GM21367 (cell line): ENCODE data around the gene AMFR.

ENCODE experiments used
- ATAC-seq: cut with Tn5 transposase; IDR thresholded peaks from one replicate; pipeline ENCODE4 v1.9.1; 2021; ENCODE audit not compliant: unreplicated experiment

Gene AMFR

GRCh38 chr16:56336071-56336688 is 89.2 kb downstream of the AMFR start:
- no peak for ATAC-seq

GRCh38 chr16:56334761-56335160 is 90.6 kb downstream of the AMFR start:
- ATAC-seq = no peak

GRCh38 chr16:56332464-56333079 is 92.8 kb downstream of the AMFR start:
- ATAC-seq = no peak

- no peak for ATAC-seq
These were observed 93.4 kb downstream of the AMFR start for GRCh38 chr16:56331915-56332314.

- no peak for ATAC-seq
These were observed 93.9 kb downstream of the AMFR start for GRCh38 chr16:56331399-56331798.

GRCh38 chr16:56330476-56330875 is 94.9 kb downstream of the AMFR start:
- no peak for ATAC-seq

- no peak for ATAC-seq
These were observed 95.5 kb downstream of the AMFR start for GRCh38 chr16:56329887-56330286.

DNA sequence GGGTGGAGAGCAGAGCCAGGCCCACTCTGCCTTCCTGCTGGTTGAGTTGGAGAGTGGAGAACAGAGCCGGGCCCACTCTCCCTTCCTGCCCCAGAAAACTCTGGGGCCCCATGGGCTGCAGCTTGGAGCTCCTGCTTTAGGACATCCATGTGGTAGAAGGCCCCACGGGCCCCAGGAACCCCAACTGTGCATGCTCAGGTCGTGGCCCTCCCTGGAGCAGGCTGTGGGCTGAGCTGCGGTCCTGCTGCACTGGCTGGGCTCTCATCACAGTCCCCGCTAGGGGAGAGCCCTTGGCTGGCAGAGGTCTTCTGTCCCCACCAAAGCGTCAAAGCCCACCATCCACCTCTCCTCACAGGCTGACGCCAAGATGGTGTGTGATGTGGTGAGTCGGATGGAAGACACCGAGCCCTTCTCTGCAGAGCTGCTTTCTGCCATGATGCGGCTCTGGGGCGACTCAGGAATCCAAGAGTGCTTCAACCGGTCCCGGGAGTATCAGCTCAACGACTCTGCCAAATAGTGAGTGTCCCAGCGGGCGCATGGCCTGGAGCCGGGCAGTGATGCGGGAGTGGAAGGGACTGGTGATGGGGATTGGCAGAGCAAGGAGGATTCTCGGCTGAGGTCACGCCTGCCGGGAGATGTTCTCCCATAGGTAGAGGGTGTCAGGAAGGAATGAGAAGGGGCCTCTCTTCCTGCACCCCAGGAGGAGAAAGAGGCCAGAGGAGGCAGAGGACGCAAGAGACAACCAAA is 96.9 kb downstream of the AMFR start:
- ATAC-seq = no peak

DNA sequence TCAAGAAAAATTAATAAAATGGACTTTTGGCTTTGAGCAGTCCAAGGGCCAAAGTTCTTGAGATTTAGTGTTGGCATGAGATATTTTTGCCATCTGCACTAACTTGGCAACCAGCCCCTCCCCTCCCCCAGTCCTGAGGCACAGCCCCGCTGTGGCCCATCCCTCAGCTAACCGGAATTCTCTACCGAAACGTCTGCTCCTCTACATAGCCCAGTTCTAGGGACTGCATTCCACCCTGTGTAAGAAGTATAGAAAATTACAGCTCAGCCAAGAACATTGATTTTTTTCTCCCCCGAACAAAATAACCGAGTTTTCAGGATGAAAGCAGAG is 97.5 kb downstream of the AMFR start:
- no peak for ATAC-seq

GRCh38 chr16:56327071-56327928 is 98.0 kb downstream of the AMFR start:
- ATAC-seq = no peak

GRCh38 chr16:56325956-56326355 is 99.4 kb downstream of the AMFR start:
- ATAC-seq = no peak

- ATAC-seq = no peak
These were observed 100.9 kb downstream of the AMFR start for GRCh38 chr16:56324406-56324805.

DNA sequence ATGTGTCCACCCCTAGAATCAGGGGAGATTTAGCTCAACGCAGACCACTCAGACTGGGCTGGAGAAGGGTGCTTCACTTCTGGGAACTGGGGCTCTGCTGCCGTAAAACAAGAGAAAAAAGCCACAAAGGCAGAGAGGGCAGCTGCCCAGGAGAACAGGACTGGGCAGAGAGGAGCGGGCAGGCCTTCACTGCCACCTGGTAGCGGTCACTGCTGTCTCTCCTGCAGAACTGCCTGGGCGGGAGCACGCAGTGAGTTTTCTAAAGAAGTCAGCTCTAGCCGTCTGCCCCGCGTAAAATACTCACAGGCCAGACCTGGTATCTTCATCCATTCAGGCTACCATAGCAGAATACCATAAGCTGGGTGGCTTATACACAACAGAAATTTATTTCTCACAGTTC is 103.8 kb downstream of the AMFR start:
- ATAC-seq = no peak

DNA sequence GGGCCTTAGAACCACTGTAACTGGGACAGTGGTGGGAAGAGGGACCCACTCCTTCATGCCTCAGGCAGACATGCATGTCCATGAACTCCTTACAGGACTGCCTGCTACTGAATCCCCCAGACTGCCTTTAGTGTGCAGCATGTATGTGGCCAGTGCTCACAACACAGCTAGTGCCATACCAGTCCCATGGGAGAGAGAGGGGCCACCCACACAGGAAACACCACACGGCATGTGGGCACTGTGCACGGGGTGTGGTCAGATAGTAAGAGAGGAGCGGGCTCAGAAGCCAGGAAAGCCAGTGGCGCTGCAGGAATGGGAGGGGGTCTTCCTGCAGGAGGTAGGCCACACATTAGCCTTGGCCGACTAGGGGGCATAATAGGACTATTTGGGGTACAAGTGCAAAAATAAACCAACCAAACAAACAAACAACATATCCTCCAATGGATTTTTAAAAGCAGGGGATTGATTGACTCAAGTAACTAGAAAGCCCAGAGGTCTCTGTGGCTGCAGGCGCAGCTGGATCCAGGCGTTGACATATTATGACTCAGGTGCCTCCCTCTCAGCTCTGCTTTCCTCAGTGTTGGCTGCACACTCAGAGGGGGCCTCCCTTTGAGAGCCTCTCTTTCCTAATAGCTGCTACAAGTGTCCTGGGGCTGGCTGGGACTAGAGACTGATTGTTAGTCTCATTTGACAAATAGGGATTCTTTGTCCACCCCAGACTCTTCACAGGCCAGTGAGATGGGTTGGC is 104.4 kb downstream of the AMFR start:
- ATAC-seq = no peak

- no peak for ATAC-seq
These were observed 105.3 kb downstream of the AMFR start for GRCh38 chr16:56320056-56320455.

DNA sequence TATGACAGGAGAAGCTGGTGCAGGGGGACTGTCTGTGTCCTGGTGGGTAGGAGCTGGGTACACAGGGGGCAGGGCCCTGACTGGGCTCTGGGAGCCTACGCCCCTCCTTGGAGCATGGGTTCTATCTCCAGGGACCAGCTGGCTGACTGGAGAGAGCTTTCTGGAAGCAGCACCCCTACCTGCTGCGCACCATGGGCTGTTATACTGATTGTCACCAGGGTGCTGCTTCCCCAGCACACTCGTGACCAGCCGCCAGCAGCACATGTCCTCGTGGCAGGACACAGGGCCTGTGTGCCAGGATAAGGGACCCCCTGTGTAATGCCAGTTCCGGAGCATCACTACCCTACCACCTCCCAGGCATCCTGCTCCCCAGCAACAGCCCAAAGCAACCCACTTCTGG is 106.0 kb downstream of the AMFR start:
- ATAC-seq = no peak

DNA sequence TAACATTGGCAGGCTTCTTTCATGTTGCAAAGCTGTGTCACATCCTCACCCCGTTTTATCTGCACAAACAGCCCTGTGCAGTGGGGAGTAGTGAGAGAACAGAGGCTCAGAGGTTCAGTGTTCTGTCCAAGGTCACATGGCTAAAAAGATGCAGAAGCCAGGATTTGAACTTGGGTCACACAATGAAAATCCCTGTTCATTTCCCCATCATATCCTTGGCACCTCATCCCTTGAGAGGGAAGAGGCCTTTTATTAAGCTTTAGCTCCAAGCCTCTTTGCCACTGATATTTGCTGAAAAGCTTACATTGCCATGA is 106.6 kb downstream of the AMFR start:
- ATAC-seq = no peak

GRCh38 chr16:56317998-56318826 is 107.1 kb downstream of the AMFR start:
- ATAC-seq = peak; percentile 93

- no peak for ATAC-seq
These were observed 108.8 kb downstream of the AMFR start for GRCh38 chr16:56316545-56316944.

GRCh38 chr16:56315955-56316354 is 109.4 kb downstream of the AMFR start:
- no peak for ATAC-seq
